Neuronal stem cell (in vitro differentiated cells): ENCODE measurements around the gene ST7.

Source experiments
- DNase-seq: peaks from one replicate; pipeline ENCODE4 v3.0.0-alpha.2; 2013; ENCODE audit warnings: low spot score
- H2AFZ ChIP-seq: one replicate; pipeline ENCODE4 v1.6.1; 2013; ENCODE audit warnings: mild to moderate bottlenecking, low read length, inconsistent platforms
- H2AK5ac ChIP-seq: 2 replicates; pipeline ENCODE4 v1.6.1; 2013; ENCODE audit warnings: low read depth, mild to moderate bottlenecking, inconsistent platforms, low read length, moderate library complexity, mixed read lengths
- H2BK120ac ChIP-seq: 2 replicates; pipeline ENCODE4 v1.6.1; 2013; ENCODE audit warnings: low read depth, mild to moderate bottlenecking, inconsistent platforms, low read length, moderate library complexity, mixed read lengths
- H2BK12ac ChIP-seq: one replicate; pipeline ENCODE4 v1.6.1; 2013; ENCODE audit warnings: low read length, inconsistent platforms
- H2BK15ac ChIP-seq: 2 replicates; pipeline ENCODE4 v1.6.1; 2013; ENCODE audit warnings: mild to moderate bottlenecking, low read length, inconsistent platforms, mixed read lengths
- H2BK5ac ChIP-seq: one replicate; pipeline ENCODE4 v1.6.1; 2013; ENCODE audit warnings: inconsistent platforms, mild to moderate bottlenecking, low read length, moderate library complexity
- H3K14ac ChIP-seq: one replicate; pipeline ENCODE4 v1.6.1; 2013; ENCODE audit warnings: low read length, inconsistent platforms
- H3K18ac ChIP-seq: 2 replicates; pipeline ENCODE4 v1.6.1; 2013; ENCODE audit warnings: low read length, inconsistent platforms
- H3K23ac ChIP-seq: 2 replicates; pipeline ENCODE4 v1.6.1; 2013; ENCODE audit warnings: low read depth, mild to moderate bottlenecking, mixed read lengths, low read length, inconsistent platforms; ENCODE audit not compliant: poor library complexity
- H3K27ac ChIP-seq: replicated peaks from 3 replicates; pipeline ENCODE4 v1.5.1; 2013; ENCODE audit warnings: low read length, inconsistent platforms
- H3K27me3 ChIP-seq, 3 experiments: 2 replicates each; pipeline ENCODE4 v1.6.1; 2013; ENCODE audit warnings: low read length in 3 of 3, mild to moderate bottlenecking in 2 of 3, inconsistent platforms in 1 of 3, low read depth in 1 of 3, mixed read lengths in 1 of 3, moderate library complexity in 1 of 3; ENCODE audit not compliant: control insufficient read depth in 3 of 3, insufficient read depth in 3 of 3
- H3K36me3 ChIP-seq, 2 donors: replicated peaks in 1 of 2; 2 replicates each; pipeline ENCODE4 v1.6.1; 2013; ENCODE audit warnings: low read length in 2 of 2; ENCODE audit not compliant: control insufficient read depth in 2 of 2, insufficient read depth in 2 of 2
- H3K4ac ChIP-seq: 2 replicates; pipeline ENCODE4 v1.6.1; 2013; ENCODE audit warnings: inconsistent platforms, mild to moderate bottlenecking, low read length, moderate library complexity
- H3K4me1 ChIP-seq, 2 donors: 1 replicate in 1 of 2; 2 replicates in 1 of 2; pipeline ENCODE4 v1.6.1; 2013; ENCODE audit warnings: low read length in 2 of 2, low read depth in 1 of 2; ENCODE audit not compliant: control insufficient read depth in 2 of 2, insufficient read depth in 1 of 2
- H3K4me2 ChIP-seq: one replicate; pipeline ENCODE4 v1.6.1; 2013; ENCODE audit warnings: mild to moderate bottlenecking, low read length, inconsistent platforms; ENCODE audit not compliant: insufficient read depth, poor library complexity, severe bottlenecking
- H3K4me3 ChIP-seq, 2 donors: 2 replicates each; pipeline ENCODE4 v1.5.1; 2013; ENCODE audit warnings: low read length in 2 of 2, mild to moderate bottlenecking in 2 of 2, inconsistent platforms in 1 of 2, moderate library complexity in 1 of 2
- H3K79me1 ChIP-seq: one replicate; pipeline ENCODE4 v1.6.1; 2013; ENCODE audit warnings: low read depth, mild to moderate bottlenecking, inconsistent platforms, low read length, moderate library complexity
- H3K9ac ChIP-seq: one replicate; pipeline ENCODE4 v1.6.1; 2013; ENCODE audit warnings: mild to moderate bottlenecking, low read depth, low read length, inconsistent platforms; ENCODE audit not compliant: poor library complexity
- H3K9me3 ChIP-seq, 2 donors: replicated peaks in 1 of 2; 2 replicates each; pipeline versions ENCODE3 to v1.6.1; 2013; ENCODE audit warnings: low read length in 2 of 2, mild to moderate bottlenecking in 2 of 2, inconsistent platforms in 1 of 2, low read depth in 1 of 2, mixed read lengths in 1 of 2, moderate library complexity in 1 of 2; ENCODE audit not compliant: control insufficient read depth in 2 of 2, insufficient read depth in 1 of 2
- H4K8ac ChIP-seq: one replicate; pipeline ENCODE4 v1.6.1; 2013; ENCODE audit warnings: low read depth, mild to moderate bottlenecking, inconsistent platforms, low read length, moderate library complexity
- H4K91ac ChIP-seq: one replicate; pipeline ENCODE4 v1.6.1; 2013; ENCODE audit warnings: low read length, low read depth, mild to moderate bottlenecking, inconsistent platforms; ENCODE audit not compliant: poor library complexity
- WGBS, 2 donors: extraction: QIAGEN DNeasy Blood & Tissue Kit; methylation state at CpG; one replicate each; pipeline ENCODE4 v1.1.7; 2013; ENCODE audit warnings: missing lambda C conversion rate in 2 of 2, mixed read lengths in 1 of 2; ENCODE audit not compliant: insufficient read length in 2 of 2, insufficient replicate concordance in 1 of 2; ENCODE audit errors: extremely low coverage in 2 of 2; 5-methylcytosine and 5-hydroxymethylcytosine counted together

ST7 gene

GRCh38 chr7:117061751-117062150 is 108.5 kb downstream of the ST7 start:
- DNase-seq = no peak
- Histone ChIP-seq H3K14ac (no peak overlapping the region), H3K18ac (no peak overlapping the region), H3K23ac (no peak overlapping the region), H3K9me3 (no peaks in the 10 kb centered on the region), H3K79me1 (no peaks in the 10 kb centered on the region), H3K4me1 (no peaks in the 10 kb centered on the region), H3K4me2 (no peak overlapping the region), H3K4me3 (no peak overlapping the region), H3K9ac (no peak overlapping the region), H2BK15ac (no peak overlapping the region), H3K36me3 (no peaks in the 10 kb centered on the region), H3K27ac (no peak overlapping the region), H2AFZ (no peak overlapping the region), H4K91ac (no peak overlapping the region), H2AK5ac (no peak overlapping the region), H2BK120ac (no peak overlapping the region), H2BK5ac (no peak overlapping the region), H2BK12ac (no peak overlapping the region), H3K4ac (no peak overlapping the region), H3K27me3 (no peaks in the 10 kb centered on the region), H4K8ac (no peak overlapping the region)

DNA sequence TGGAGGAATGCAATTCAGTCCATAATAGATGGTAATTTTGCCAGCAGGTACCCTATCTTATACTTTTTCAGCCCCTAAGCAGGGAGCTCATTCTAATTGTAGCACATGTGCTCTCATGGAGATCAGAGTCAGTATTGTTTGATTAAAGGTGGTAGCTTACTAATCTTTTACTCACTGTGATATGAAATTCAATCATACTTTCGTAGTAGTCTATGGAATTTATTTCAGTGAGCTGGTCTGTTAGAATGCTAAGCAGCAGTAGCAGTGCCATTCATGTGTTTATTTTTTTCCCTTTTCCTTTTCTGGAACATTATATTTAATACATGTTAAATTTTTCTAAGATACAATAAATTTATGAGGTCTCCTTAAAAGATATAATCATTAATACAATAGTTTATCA is 109.0 kb downstream of the ST7 start:
- H3K23ac ChIP-seq = no peak overlapping the region
- H3K4me3 ChIP-seq = no peak overlapping the region
- no peak overlapping the region for H2BK120ac ChIP-seq
- no peak overlapping the region for H4K91ac ChIP-seq
- no peaks in the 10 kb centered on the region for H3K79me1 ChIP-seq
- no peak overlapping the region for H3K18ac ChIP-seq
- no peaks in the 10 kb centered on the region for H3K27me3 ChIP-seq
- no peaks in the 10 kb centered on the region for H3K9me3 ChIP-seq
- no peak overlapping the region for H4K8ac ChIP-seq
- H2BK12ac ChIP-seq = no peak overlapping the region
- no peak overlapping the region for H3K14ac ChIP-seq
- no peak overlapping the region for H3K4ac ChIP-seq
- no peak overlapping the region for H2BK5ac ChIP-seq
- H3K4me1 ChIP-seq = no peaks in the 10 kb centered on the region
- H3K4me2 ChIP-seq = no peak overlapping the region
- H3K9ac ChIP-seq = no peak overlapping the region
- no peak overlapping the region for H2BK15ac ChIP-seq
- no peak overlapping the region for H2AK5ac ChIP-seq
- no peak overlapping the region for H2AFZ ChIP-seq
- H3K36me3 ChIP-seq = no peaks in the 10 kb centered on the region
- H3K27ac ChIP-seq = no peak overlapping the region
- WGBS, 2 donors = no CpG with 5 or more reads among the region's 1 CpG
- DNase-seq = no peak

GRCh38 chr7:117064688-117065087 is 111.4 kb downstream of the ST7 start:
- Histone ChIP-seq H3K4ac (no peak overlapping the region), H2BK5ac (no peak overlapping the region), H3K4me2 (no peak overlapping the region), H3K14ac (no peak overlapping the region), H3K36me3 (no peaks in the 10 kb centered on the region), H4K8ac (no peak overlapping the region), H3K79me1 (no peaks in the 10 kb centered on the region), H3K27me3 (no peaks in the 10 kb centered on the region), H2BK120ac (no peak overlapping the region), H2AK5ac (no peak overlapping the region), H3K27ac (no peak overlapping the region), H3K23ac (no peak overlapping the region), H2AFZ (no peak overlapping the region), H3K4me1 (peaks cover 0 to 7% of the 10 kb centered on the region in 2 donors), H3K9ac (no peak overlapping the region), H3K4me3 (no peak overlapping the region), H2BK12ac (no peak overlapping the region), H4K91ac (no peak overlapping the region), H2BK15ac (no peak overlapping the region), H3K18ac (no peak overlapping the region), H3K9me3 (no peaks in the 10 kb centered on the region)
- no CpG with 5 or more reads among the region's 3 CpGs for WGBS, 2 donors
- no peak for DNase-seq

- DNase-seq = no peak
- WGBS, 2 donors = no CpG with 5 or more reads among the region's 3 CpGs
Observed at GRCh38 chr7:117065571-117066150, 112.4 kb downstream of the ST7 start.

More at GRCh38 chr7:117065571-117066150, 112.4 kb downstream of the ST7 start:
- H3K4me2 ChIP-seq = no peak overlapping the region
- H3K27ac ChIP-seq = no peak overlapping the region
- no peak overlapping the region for H3K23ac ChIP-seq
- H3K4me1 ChIP-seq = peaks cover 0 to 7% of the 10 kb centered on the region in 2 donors
- no peak overlapping the region for H3K4ac ChIP-seq
- H3K9me3 ChIP-seq = no peaks in the 10 kb centered on the region
- no peaks in the 10 kb centered on the region for H3K79me1 ChIP-seq
- no peak overlapping the region for H3K4me3 ChIP-seq
- no peaks in the 10 kb centered on the region for H3K27me3 ChIP-seq
- H3K18ac ChIP-seq = no peak overlapping the region
- H2BK120ac ChIP-seq = no peak overlapping the region
- H2AFZ ChIP-seq = no peak overlapping the region
- H3K9ac ChIP-seq = no peak overlapping the region
- H2BK12ac ChIP-seq = no peak overlapping the region
- H4K8ac ChIP-seq = no peak overlapping the region
- H2BK15ac ChIP-seq = no peak overlapping the region
- no peaks in the 10 kb centered on the region for H3K36me3 ChIP-seq
- H3K14ac ChIP-seq = no peak overlapping the region
- no peak overlapping the region for H2AK5ac ChIP-seq
- no peak overlapping the region for H4K91ac ChIP-seq
- no peak overlapping the region for H2BK5ac ChIP-seq
